ENCODE results near the gene RSKR. TPM values are rescaled to one million over a fixed set of nuclear protein-coding genes. Genes with fewer than 3 reads are reported as not detected.

The RSKR gene
- total RNA-seq, 2 experiments from 2014 or later: 15.5 to 19.7 TPM

DNA sequence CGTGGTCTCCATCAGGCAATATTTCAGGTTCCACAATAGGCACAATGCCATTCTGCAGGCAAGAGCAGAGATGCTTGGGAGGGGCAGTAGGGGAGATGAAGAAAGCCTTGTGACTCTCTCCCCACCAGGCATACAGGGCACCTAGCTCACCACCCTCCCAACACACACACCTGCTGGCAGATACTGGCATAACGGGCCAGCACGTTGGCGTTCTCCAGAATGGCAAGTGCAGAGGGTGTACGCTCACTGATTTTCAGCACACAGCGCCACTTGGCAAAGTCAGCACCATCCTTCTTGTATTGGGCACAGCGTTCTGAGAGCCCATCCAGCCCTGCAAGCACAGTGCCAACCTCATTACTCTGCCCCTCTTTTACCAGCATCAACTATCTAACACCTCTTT, 39.5 kb downstream of the RSKR start:
- CTCF ChIA-PET: interaction anchor here (0.6 to 2.0 kb wide), 3 partner anchors 14 to 26 kb away, joined by 3 to 6 read pairs (median 3); partner anchors contain the start of gene SPAG5
- DNase-seq: no peak
- no peak overlapping the region for H3K4me3 Mint-ChIP-seq
- H3K4me1 Mint-ChIP-seq: peaks cover 71% of the 10 kb centered on the region
- no peaks in the 10 kb centered on the region for H3K27me3 Mint-ChIP-seq
- peaks cover 71% of the 10 kb centered on the region for H3K36me3 Mint-ChIP-seq (ENCODE audit: low read depth)
- POLR2A ChIA-PET: interaction anchor here (1.1 kb wide), 1 partner anchor 24 kb away, joined by 3 read pairs; no protein-coding TSS in a partner anchor
- H3K9me3 Mint-ChIP-seq: no peaks in the 10 kb centered on the region
- no peak overlapping the region for H3K27ac Mint-ChIP-seq

DNA sequence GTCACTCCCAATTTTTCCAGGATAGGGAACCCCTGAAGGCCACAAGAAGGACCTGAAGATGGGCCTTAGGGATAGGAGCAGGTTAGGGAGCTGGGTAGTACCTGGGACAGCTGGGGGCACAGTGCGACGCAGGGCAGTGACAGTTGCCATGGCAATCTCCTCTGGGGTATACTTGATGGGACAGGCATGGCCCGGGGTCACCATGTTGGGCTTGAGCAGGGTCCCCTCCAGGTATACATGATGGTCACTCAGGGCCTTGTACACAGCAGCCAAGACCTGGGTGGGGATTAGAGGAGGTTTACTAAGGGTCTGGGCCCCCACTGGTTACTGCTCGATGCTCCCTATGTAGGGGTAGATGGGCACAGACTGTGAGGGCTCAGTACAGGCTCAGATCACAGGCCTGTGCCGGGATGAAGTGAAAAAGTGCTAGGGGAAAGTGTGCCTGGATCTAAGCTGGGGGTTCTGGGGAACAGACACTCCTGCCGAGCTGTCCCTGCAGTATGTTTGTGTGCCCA, 40.0 kb downstream of the RSKR start:
- no peak overlapping the region for H3K4me3 Mint-ChIP-seq
- no peak overlapping the region for H3K27ac Mint-ChIP-seq
- DNase-seq: no peak
- POLR2A ChIA-PET: interaction anchor here (1.1 kb wide), 1 partner anchor 23 kb away, joined by 3 read pairs; no protein-coding TSS in a partner anchor
- H3K9me3 Mint-ChIP-seq: no peaks in the 10 kb centered on the region
- CTCF ChIA-PET: interaction anchor here (0.6 to 2.0 kb wide), 3 partner anchors 15 to 26 kb away, joined by 3 to 6 read pairs (median 3); partner anchors contain the start of gene SPAG5
- H3K27me3 Mint-ChIP-seq: no peaks in the 10 kb centered on the region
- peaks cover 68% of the 10 kb centered on the region for H3K36me3 Mint-ChIP-seq (ENCODE audit: low read depth)
- H3K4me1 Mint-ChIP-seq: peaks cover 68% of the 10 kb centered on the region

DNA sequence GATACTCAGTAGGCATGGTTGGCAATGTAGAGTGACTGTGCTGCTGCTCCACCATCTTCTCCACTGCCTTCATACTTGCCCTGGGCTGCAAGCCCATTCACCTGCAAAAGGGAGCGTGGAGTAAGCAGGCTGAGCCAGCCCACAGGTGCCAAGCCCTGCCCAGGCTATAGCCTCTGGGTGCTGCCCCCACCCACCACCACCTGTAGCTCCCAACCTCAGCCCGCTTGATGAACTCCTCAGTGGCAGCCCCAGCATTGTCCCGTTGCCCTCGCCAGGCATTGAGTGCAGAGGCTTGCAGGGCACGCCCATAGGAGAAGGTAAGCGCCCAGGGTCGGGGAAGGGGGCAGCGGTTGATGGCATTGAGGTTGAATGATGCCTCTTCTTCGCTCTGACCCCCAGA, 40.5 kb downstream of the RSKR start:
- no peaks in the 10 kb centered on the region for H3K27me3 Mint-ChIP-seq
- DNase-seq: no peak
- peaks cover 66% of the 10 kb centered on the region for H3K36me3 Mint-ChIP-seq (ENCODE audit: low read depth)
- H3K4me1 Mint-ChIP-seq: peaks cover 65% of the 10 kb centered on the region
- H3K27ac Mint-ChIP-seq: no peak overlapping the region
- CTCF ChIA-PET: no interaction called here
- no peaks in the 10 kb centered on the region for H3K9me3 Mint-ChIP-seq
- POLR2A ChIA-PET: interaction anchor here (2.6 to 5.2 kb wide), 2 partner anchors 24 to 72 kb away, joined by 9 to 64 read pairs; partner anchors contain the start of gene BLTP2
- H3K4me3 Mint-ChIP-seq: no peak overlapping the region

DNA sequence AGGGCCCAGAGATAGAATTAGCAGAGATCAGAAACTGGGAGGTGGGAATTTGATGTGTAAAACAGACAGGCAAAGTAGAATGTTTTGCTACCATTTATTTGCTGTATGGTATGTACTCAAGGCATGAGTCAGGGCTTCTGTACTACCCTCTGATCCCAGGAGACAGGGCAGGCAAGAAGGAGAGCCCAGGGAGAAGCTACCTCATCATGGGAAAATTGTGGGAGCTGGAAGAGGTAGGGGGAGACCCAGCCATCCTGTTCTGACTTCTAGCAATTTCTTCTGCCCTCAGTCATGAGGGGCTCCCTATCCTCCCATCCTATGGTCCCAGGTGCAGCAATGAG, 41.0 kb downstream of the RSKR start:
- Mint-ChIP-seq H3K36me3 (ENCODE audit: low read depth) (peaks cover 65% of the 10 kb centered on the region), H3K9me3 (no peaks in the 10 kb centered on the region), H3K4me1 (peaks cover 63% of the 10 kb centered on the region), H3K4me3 (no peak overlapping the region), H3K27me3 (no peaks in the 10 kb centered on the region), H3K27ac (no peak overlapping the region)
- ChIA-PET CTCF (interaction anchor here (3.4 kb wide), 1 partner anchor 23 kb away, joined by 23 read pairs; no protein-coding TSS in a partner anchor), POLR2A (interaction anchor here (1.4 to 5.2 kb wide), 6 partner anchors 8 to 216 kb away, joined by 3 to 64 read pairs (median 12); partner anchors contain the start of genes BLTP2, POLDIP2, PROCA1 and RPL23A)
- no peak for DNase-seq

DNA sequence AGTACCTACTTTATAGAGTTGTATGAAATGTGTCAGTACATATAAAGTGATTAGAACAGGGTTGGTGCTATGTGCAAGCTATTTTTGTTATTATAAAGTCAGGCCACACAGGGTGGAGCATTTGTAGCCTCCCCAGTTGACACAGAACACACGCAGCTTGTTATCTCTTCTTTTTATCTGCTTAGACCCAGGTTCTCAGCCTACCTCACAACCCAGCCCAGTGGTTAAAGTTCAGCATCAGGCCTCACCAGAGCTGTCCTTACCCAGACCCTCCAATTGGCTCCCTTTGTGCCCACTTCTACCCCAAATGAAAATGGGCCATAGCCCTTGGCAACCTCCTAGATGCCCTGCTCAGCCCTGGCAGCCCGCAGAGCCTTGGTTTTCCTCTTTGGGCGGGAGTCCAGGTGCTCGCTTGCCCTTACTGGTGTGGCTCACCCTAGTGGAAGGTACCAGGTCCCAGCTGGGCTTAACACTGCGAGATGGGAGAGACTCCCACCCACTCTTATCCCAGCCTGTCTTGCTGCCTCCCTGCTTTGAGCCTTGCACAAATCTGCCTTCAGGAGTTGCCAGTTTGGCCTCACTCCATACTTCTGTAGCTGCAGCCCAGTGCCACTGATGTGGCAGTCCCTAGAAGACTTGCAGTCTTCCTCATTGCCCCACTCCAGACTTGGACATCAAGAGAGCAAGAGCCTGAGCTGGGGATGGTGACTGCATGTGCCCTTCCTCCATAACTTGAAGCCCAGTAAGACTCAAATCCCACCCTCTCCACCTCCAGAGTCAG, 41.5 kb downstream of the RSKR start:
- ChIA-PET CTCF (interaction anchor here (1.3 to 3.4 kb wide), 4 partner anchors 14 to 155 kb away, joined by 3 to 23 read pairs (median 9); partner anchors contain the start of gene TLCD1), POLR2A (interaction anchor here (1.0 to 5.2 kb wide), 22 partner anchors 9 to 718 kb away, joined by 3 to 64 read pairs (median 6); partner anchors contain the start of genes BLTP2, PHF12, POLDIP2 and PROCA1)
- peak overlapping the region; percentile 84 for H3K27ac Mint-ChIP-seq
- peak overlapping the region; percentile 96 for H3K4me3 Mint-ChIP-seq
- H3K4me1 Mint-ChIP-seq: peaks cover 63% of the 10 kb centered on the region
- no peaks in the 10 kb centered on the region for H3K9me3 Mint-ChIP-seq
- no peak for DNase-seq
- peaks cover 65% of the 10 kb centered on the region for H3K36me3 Mint-ChIP-seq (ENCODE audit: low read depth)
- H3K27me3 Mint-ChIP-seq: no peaks in the 10 kb centered on the region

DNA sequence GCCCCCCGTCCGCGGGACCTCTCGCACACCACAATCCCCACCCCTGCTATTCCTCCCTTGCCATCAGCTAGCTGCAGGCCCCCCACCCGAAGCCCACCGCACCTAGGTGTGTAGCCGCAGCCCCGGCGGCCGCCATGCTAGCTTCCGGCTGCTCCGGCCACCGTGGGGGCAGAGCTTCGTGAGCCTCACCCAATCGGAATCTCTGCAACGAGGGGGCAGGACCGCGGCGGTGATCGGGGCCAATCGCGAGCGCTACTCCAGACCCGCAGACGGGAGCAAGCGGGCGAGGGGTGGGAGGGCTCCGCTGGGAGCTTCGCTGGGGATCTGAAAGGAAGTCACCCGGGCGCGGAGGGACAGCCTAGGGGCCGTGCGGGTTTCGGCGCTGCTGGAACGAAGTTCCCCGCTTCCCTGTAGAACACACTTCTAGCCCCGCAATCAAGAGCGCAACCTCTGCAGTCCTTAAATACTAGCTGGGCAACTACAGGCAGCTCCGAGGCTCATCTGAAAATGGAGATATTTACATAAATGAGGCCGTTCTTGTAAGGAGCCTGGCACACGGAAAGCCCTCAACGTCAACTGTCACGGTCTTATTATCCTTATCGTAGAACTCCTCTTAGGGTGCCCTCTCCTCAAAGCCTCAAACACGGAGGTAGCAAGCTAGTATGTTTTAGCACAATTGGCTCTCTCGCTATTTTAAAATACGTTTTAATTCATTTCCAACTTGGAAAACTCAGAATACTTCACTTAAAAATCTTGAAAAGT, 42.4 kb downstream of the RSKR start, which contains the start of gene PIGS:
PIGS (minus strand) TSS at position 164 of the 762 bp plus-strand sequence; CDS start at position 136, 28 bp downstream.
- POLR2A ChIA-PET: interaction anchor here (0.5 to 5.2 kb wide), 28 partner anchors 9 to 719 kb away, joined by 3 to 64 read pairs (median 5); partner anchors contain the start of genes BLTP2, IFT20, PHF12 and POLDIP2
- Mint-ChIP-seq H3K27ac (peak within 1 kb of the TSS; percentile 84), H3K4me3 (peak within 1 kb of the TSS; percentile 96), H3K36me3 (ENCODE audit: low read depth) (peaks cover 62% of the 10 kb centered on the region), H3K9me3 (no peaks in the 10 kb centered on the region), H3K4me1 (peaks cover 61% of the 10 kb centered on the region), H3K27me3 (no peaks in the 10 kb centered on the region)
- CTCF ChIA-PET: interaction anchor here (0.7 to 3.4 kb wide), 12 partner anchors 10 to 179 kb away, joined by 3 to 23 read pairs (median 4); partner anchors contain the start of gene TLCD1
- peak; percentile 94 for DNase-seq

DNA sequence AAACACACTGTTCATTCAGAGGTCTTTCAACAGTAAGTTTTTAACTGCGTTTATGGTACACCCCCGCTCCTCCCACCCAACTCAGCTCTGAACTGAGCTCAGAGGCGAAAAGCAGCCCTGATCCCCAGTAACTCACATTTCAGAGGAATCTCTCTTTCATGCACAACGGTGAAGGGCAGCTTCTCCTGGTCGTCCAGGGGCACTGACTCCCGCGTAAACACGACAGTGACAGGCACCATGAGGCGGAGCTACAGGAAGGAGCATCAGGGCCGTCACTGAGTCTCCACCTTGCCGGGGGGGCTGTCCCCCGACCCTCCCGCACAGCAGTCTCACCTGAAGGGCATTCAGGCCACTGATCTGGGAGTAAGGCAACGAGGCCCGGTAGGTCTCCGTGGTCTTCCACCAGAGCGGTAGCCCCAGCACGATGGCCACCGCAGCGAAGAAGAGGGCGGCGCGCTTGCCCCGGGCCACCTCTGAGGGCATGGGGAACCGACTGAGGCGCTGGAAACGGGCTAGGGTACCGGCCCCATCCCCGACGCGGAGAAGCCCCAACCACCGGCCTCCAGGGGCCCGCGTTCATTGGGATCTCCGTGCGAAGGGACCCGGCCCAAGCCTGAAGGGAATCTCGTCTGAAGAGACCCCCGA, 43.1 kb downstream of the RSKR start:
- peaks cover 56% of the 10 kb centered on the region for H3K36me3 Mint-ChIP-seq (ENCODE audit: low read depth)
- POLR2A ChIA-PET: interaction anchor here (0.5 to 5.2 kb wide), 25 partner anchors 8 to 720 kb away, joined by 3 to 64 read pairs (median 6); partner anchors contain the start of genes BLTP2, IFT20, PROCA1 and RPL23A
- DNase-seq: peak; percentile 59
- H3K4me3 Mint-ChIP-seq: peak overlapping the region; percentile 96
- CTCF ChIA-PET: interaction anchor here (0.7 to 3.4 kb wide), 12 partner anchors 9 to 179 kb away, joined by 3 to 23 read pairs (median 4); partner anchors contain the start of gene TLCD1
- H3K9me3 Mint-ChIP-seq: no peaks in the 10 kb centered on the region
- H3K27ac Mint-ChIP-seq: peak overlapping the region; percentile 84
- H3K4me1 Mint-ChIP-seq: peaks cover 54% of the 10 kb centered on the region
- H3K27me3 Mint-ChIP-seq: no peaks in the 10 kb centered on the region

DNA sequence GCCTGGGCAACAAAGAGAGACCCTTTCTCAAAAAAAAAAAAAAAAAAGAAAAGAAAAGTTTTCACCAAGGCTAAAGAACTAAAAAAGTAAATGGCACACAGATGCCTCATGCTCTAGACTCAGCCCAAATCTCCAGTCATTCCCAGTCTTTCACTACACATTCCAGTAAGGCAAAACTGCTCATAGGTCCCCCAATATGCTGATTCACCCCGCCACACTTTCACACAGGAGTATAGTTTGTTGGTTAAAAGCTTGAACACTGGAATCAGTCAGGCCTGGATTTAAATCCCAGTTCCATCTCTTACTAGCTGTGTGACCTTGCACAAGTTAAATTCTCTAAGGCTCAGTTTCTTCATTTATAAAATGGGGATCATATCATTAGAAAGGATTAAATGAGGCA, 44.5 kb downstream of the RSKR start:
- Mint-ChIP-seq H3K4me3 (peak overlapping the region; percentile 96), H3K27ac (no peak overlapping the region), H3K9me3 (no peaks in the 10 kb centered on the region), H3K4me1 (peaks cover 52% of the 10 kb centered on the region), H3K36me3 (ENCODE audit: low read depth) (peaks cover 54% of the 10 kb centered on the region), H3K27me3 (no peaks in the 10 kb centered on the region)
- no peak for DNase-seq
- ChIA-PET POLR2A (interaction anchor here (1.0 to 5.2 kb wide), 5 partner anchors 14 to 42 kb away, joined by 3 to 64 read pairs (median 4); partner anchors contain the start of gene SPAG5), CTCF (interaction anchor here (0.7 kb wide), 2 partner anchors 181 to 714 kb away, joined by 3 to 4 read pairs; no protein-coding TSS in a partner anchor)

DNA sequence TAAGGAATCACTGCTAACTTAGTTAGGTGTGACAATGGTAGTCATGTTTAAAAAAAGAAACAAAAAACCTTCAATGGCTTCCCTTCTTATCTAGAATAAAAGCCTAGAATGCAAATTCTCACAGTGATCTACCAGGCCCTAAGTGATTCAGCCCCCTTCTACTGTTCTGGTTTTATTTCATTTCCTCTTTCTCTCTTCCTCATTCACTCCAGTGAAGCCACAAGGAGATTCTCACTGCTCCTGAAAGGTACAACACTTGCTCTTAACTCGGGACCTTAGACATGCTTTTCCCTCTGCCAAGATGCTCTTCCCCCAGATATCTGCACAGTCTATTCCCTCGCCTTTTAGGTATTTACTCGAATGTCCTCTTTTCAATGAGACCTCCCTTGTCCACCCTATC, 46.4 kb downstream of the RSKR start:
- peaks cover 42% of the 10 kb centered on the region for H3K4me1 Mint-ChIP-seq
- peaks cover 47% of the 10 kb centered on the region for H3K36me3 Mint-ChIP-seq (ENCODE audit: low read depth)
- CTCF ChIA-PET: no interaction called here

DNA sequence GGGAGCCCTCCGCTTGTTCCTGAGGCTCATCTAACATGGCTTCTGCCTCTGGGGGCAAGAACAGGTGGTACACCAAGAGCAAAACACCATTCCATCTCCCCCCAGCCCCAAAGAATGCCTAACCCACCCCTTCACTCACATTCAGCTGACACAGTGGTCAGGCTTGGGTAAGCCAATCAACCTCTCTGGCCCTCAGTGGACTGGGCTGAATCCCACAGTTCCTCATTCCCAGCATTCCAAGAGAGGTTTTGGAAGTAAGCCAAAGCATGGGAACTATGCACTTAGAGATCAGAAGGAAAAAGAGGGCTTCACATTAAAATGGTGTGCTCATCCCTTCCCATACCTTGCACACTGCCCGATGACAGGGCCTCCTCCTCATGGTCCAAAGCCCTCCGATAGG, 50.5 kb downstream of the RSKR start:
- no peaks in the 10 kb centered on the region for H3K27me3 Mint-ChIP-seq
- peaks cover 20% of the 10 kb centered on the region for H3K4me1 Mint-ChIP-seq
- no peaks in the 10 kb centered on the region for H3K9me3 Mint-ChIP-seq
- H3K36me3 Mint-ChIP-seq (ENCODE audit: low read depth): peaks cover 59% of the 10 kb centered on the region
- H3K4me3 Mint-ChIP-seq: no peak overlapping the region
- CTCF ChIA-PET: no interaction called here
- H3K27ac Mint-ChIP-seq: no peak overlapping the region
- POLR2A ChIA-PET: interaction anchor here (0.6 kb wide), 1 partner anchor 38 kb away, joined by 3 read pairs; no protein-coding TSS in a partner anchor
- DNase-seq: no peak

More for the DNA sequence above, 46.4 kb downstream of the RSKR start:
- POLR2A ChIA-PET: no interaction called here
- no peak for DNase-seq
- H3K27me3 Mint-ChIP-seq: no peaks in the 10 kb centered on the region
- H3K4me3 Mint-ChIP-seq: no peak overlapping the region
- H3K27ac Mint-ChIP-seq: peak overlapping the region; percentile 27
- no peaks in the 10 kb centered on the region for H3K9me3 Mint-ChIP-seq
